SK-N-SH (cell line): ENCODE measurements around the gene ILDR1.

Experiments used
- CHD2 ChIP-seq: fragments of 150-350 bp; IDR thresholded peaks from 2 replicates; pipeline ENCODE4 v1.6.1; 2018; ENCODE audit warnings: low read length; ENCODE audit not compliant: partially characterized antibody
- CTCF ChIP-seq: fragments of 200-600 bp; sonication (generic); IDR thresholded peaks from 2 replicates; pipeline ENCODE4 v1.6.1; 2017; ENCODE audit warnings: antibody characterized with exemption, mild to moderate bottlenecking, moderate library complexity
- EP300 ChIP-seq, 2 experiments: IDR thresholded peaks; 2 replicates each; pipeline versions ENCODE4 v1.4.0 to v1.6.1; 2012; ENCODE audit warnings: borderline replicate concordance in 1 of 2, low read depth in 1 of 2, low read length in 1 of 2
- FOXJ3 ChIP-seq: sonication (generic); formaldehyde crosslinking; IDR thresholded peaks from 2 replicates; pipeline ENCODE4 v1.5.1; 2020; ENCODE audit warnings: mild to moderate bottlenecking, missing genetic modification reagents
- FOXM1 ChIP-seq: IDR thresholded peaks from 2 replicates; pipeline ENCODE4 v1.4.0; 2012; ENCODE audit warnings: low read depth, mild to moderate bottlenecking
- GABPA ChIP-seq: IDR thresholded peaks from 2 replicates; pipeline ENCODE4 v1.4.0; 2012; ENCODE audit warnings: low read depth, mild to moderate bottlenecking
- GATA2 ChIP-seq: sonication (generic); formaldehyde crosslinking; IDR thresholded peaks from 2 replicates; pipeline ENCODE4 v1.5.0; 2020; ENCODE audit warnings: mild to moderate bottlenecking, missing genetic modification reagents
- MEF2A ChIP-seq: IDR thresholded peaks from 2 replicates; pipeline ENCODE4 v1.4.0; 2012; ENCODE audit warnings: low read depth, borderline replicate concordance
- MXI1 ChIP-seq: IDR thresholded peaks from 2 replicates; pipeline ENCODE4 v1.6.1; 2012; ENCODE audit warnings: mild to moderate bottlenecking, low read depth, low read length, improper control_type of control experiment
- NRF1 ChIP-seq: IDR thresholded peaks from 2 replicates; pipeline ENCODE4 v1.6.1; 2012; ENCODE audit warnings: low read depth, mild to moderate bottlenecking, low read length
- REST ChIP-seq: IDR thresholded peaks from 2 replicates; pipeline ENCODE4 v1.6.1; 2012; ENCODE audit warnings: mild to moderate bottlenecking, low read depth, low read length, moderate library complexity
- RFX5 ChIP-seq: IDR thresholded peaks from 2 replicates; pipeline ENCODE4 v1.6.1; 2012; ENCODE audit warnings: mild to moderate bottlenecking, improper control_type of control experiment, low read length
- SMC3 ChIP-seq: IDR thresholded peaks from 2 replicates; pipeline ENCODE4 v1.6.1; 2012; ENCODE audit warnings: low read depth, low read length, improper control_type of control experiment

GRCh38 chr3:122031123-122031468, 9.0 kb upstream of the ILDR1 start:
- TF ChIP-seq SMC3: no peak
- no peak for TF ChIP-seq CTCF
- no peak for TF ChIP-seq EP300 (IDR thresholded peaks at IDR 0.05; ENCODE audit: borderline replicate concordance in 1 of 2, low read depth in 1 of 2, low read length in 1 of 2)
- TF ChIP-seq REST: no peak
- no peak for TF ChIP-seq MEF2A
- no peak for TF ChIP-seq NRF1
- TF ChIP-seq RFX5: no peak
- TF ChIP-seq FOXJ3 (CRISPR knock-in tag): no peak
- no peak for TF ChIP-seq GABPA
- no peak for TF ChIP-seq MXI1
- TF ChIP-seq GATA2 (CRISPR knock-in tag): no peak
- TF ChIP-seq FOXM1: no peak
- TF ChIP-seq CHD2: no peak
